PC-9 (cell line): ENCODE measurements around the gene AGBL3.

ENCODE experiments used
- EZH2 ChIP-seq: fragments of 200-600 bp; sonication (generic); IDR thresholded peaks from 2 replicates; pipeline ENCODE4 v1.8.0; 2017; ENCODE audit warnings: antibody characterized with exemption, low read depth
- TF ChIP-seq, protein P1 (sequence below): fragments of 200-600 bp; sonication (generic); conservative IDR thresholded peaks from 2 replicates; pipeline ENCODE4 v1.6.1; 2017; ENCODE audit warnings: mixed run types, antibody characterized with exemption, mild to moderate bottlenecking, moderate library complexity

DNA sequence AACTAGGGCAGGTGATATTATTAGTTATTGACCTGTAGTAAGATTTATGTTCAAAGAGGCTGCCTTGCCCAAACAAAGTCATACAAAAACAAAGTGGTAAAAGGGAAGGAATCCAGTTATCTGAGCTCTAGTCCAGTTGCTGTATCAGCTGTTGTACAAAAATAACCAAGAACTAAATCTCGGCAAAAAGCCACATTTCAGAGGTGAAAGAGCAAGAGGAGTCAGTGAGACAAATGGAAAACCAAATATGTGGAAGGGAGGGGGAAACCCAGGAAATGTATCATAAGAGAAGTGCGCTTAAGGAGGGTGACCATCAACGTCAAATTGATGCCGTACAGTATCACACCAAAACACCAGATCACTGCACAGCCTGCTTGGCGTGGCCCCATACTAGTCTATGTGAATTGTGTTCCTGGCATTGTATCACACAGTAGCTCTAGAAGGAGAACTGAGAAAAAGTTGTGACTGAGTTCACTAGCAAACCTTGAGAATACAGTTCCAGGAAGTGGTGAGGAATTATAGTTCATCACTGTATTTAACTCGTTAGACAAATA is 6.4 kb downstream of the AGBL3 start:
- TF ChIP-seq, protein P1, sequence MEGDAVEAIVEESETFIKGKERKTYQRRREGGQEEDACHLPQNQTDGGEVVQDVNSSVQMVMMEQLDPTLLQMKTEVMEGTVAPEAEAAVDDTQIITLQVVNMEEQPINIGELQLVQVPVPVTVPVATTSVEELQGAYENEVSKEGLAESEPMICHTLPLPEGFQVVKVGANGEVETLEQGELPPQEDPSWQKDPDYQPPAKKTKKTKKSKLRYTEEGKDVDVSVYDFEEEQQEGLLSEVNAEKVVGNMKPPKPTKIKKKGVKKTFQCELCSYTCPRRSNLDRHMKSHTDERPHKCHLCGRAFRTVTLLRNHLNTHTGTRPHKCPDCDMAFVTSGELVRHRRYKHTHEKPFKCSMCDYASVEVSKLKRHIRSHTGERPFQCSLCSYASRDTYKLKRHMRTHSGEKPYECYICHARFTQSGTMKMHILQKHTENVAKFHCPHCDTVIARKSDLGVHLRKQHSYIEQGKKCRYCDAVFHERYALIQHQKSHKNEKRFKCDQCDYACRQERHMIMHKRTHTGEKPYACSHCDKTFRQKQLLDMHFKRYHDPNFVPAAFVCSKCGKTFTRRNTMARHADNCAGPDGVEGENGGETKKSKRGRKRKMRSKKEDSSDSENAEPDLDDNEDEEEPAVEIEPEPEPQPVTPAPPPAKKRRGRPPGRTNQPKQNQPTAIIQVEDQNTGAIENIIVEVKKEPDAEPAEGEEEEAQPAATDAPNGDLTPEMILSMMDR: no peak
- no peak for TF ChIP-seq EZH2
